HG03575 (cell line): ENCODE data around the gene SPATA13.

Experiments
- ATAC-seq: cut with Tn5 transposase; IDR thresholded peaks from one replicate; pipeline ENCODE4 v1.9.1; 2021; ENCODE audit not compliant: unreplicated experiment, insufficient number of reproducible peaks, low FRiP score; ENCODE audit errors: extremely low read depth

The SPATA13 gene

GRCh38 chr13:24161010-24161775 is 673 bp downstream of the SPATA13 start:
- ATAC-seq: no peak

- no peak for ATAC-seq
Measured at GRCh38 chr13:24161980-24162525, 1.5 kb downstream of the SPATA13 start.

GRCh38 chr13:24162604-24163003 is 2.1 kb downstream of the SPATA13 start:
- ATAC-seq: no peak

- ATAC-seq: no peak
Measured at GRCh38 chr13:24165746-24166145, 5.2 kb downstream of the SPATA13 start.

- no peak for ATAC-seq
Measured at GRCh38 chr13:24166561-24166960, 6.0 kb downstream of the SPATA13 start.

GRCh38 chr13:24167666-24168391 is 7.3 kb downstream of the SPATA13 start:
- no peak for ATAC-seq

- no peak for ATAC-seq
Measured at GRCh38 chr13:24168392-24168750, 7.9 kb downstream of the SPATA13 start.

- no peak for ATAC-seq
Measured at GRCh38 chr13:24168979-24169378, 8.5 kb downstream of the SPATA13 start.

GRCh38 chr13:24172071-24172470 is 11.6 kb downstream of the SPATA13 start:
- no peak for ATAC-seq

- ATAC-seq: no peak
Measured at GRCh38 chr13:24173795-24174194, 13.3 kb downstream of the SPATA13 start.

- no peak for ATAC-seq
Measured at GRCh38 chr13:24175847-24176246, 15.3 kb downstream of the SPATA13 start.

- no peak for ATAC-seq
Measured at GRCh38 chr13:24176351-24177101, 16.0 kb downstream of the SPATA13 start.

- ATAC-seq: no peak
Measured at GRCh38 chr13:24178847-24179485, 18.4 kb downstream of the SPATA13 start.

- ATAC-seq: no peak
Measured at GRCh38 chr13:24179486-24179850, 18.9 kb downstream of the SPATA13 start.

GRCh38 chr13:24180750-24181377 is 20.3 kb downstream of the SPATA13 start:
- ATAC-seq: no peak

GRCh38 chr13:24181991-24182702 is 21.6 kb downstream of the SPATA13 start:
- no peak for ATAC-seq

- ATAC-seq: no peak
Measured at GRCh38 chr13:24182703-24183081, 22.2 kb downstream of the SPATA13 start.

GRCh38 chr13:24183741-24184182 is 23.2 kb downstream of the SPATA13 start:
- ATAC-seq: no peak
